Measurements from ENCODE around the gene SASH1.

SASH1 gene

DNA sequence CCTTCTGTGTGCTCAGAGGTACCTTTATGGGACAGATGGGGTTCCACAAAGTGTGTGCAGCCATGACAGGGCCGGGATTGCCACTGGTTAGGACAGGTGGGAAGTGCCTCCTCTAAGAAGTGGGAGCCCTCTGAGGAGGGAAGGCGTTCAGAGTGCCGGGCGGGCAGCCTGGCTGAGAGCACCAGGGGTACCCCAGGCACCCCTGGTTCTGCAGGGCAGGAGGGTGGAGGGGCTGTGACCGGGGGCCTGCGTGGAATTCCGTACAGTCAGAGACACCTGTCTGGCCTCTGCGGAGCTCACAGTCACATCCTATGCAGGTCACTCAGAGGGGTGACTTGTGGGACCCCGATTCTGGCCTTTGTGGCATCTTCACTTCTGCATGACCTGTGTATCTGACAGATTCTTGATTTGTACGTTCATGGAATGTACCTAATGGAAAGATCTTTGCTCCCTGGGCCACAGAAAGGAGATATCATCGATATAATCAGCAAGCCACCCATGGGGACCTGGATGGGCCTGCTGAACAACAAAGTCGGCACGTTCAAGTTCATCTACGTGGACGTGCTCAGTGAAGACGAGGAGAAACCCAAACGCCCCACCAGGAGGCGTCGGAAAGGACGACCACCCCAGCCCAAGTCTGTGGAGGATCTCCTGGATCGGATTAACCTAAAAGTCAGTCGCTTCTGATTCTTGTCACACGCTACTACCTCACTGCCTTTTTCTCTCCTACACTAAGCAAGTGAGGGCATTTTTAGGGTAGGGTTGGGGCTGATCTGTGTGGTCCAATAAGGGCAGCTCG lies 190.9 kb downstream of the SASH1 start:
- TF ChIP-seq GATA2 (IDR thresholded peaks at IDR 0.05; ENCODE audit: low read depth, low read length), result no peak
- TF ChIP-seq GATA3 (IDR thresholded peaks at IDR 0.05; ENCODE audit: low read depth, low read length), result no peak

DNA sequence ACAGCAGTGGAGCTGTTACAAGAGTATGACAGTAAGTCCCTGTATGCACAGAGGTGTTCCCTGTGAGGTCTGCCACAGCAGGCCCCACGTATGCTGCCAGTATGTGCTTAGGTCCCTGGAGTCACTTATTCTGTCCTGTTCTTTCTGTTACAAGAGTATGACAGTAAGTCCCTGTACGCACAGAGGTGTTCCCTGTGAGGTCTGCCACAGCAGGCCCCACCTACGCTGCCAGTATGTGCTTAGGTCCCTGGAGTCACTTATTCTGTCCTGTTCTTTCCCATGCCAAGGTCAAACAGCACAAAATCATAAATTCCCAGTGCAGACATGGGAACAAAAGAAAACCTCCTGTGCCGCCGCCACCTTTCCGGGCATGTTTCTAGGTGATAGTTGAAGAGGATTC lies 192.2 kb downstream of the SASH1 start:
- no peak for TF ChIP-seq GATA3 (IDR thresholded peaks at IDR 0.05; ENCODE audit: low read depth, low read length)
- no peak for TF ChIP-seq GATA2 (IDR thresholded peaks at IDR 0.05; ENCODE audit: low read depth, low read length)

DNA sequence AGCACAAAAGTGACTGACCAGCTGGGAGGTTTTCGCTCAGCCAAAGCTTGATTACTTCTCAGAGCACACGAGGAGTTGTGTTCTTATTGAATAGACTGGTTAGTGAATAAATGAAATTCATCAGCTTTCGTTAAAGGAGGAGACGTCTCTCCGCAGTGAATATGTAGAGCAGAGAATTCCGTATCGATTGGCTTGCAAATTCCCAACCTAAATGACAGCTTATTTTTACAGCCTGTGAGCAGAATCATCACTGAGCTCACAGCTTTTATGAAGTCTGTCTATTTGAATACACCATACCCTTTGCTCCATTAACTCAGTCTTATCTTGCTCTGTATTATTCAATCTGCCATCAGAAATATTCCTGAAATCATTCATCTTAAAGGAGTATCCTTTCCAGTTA lies 192.7 kb downstream of the SASH1 start:
- TF ChIP-seq GATA2 (IDR thresholded peaks at IDR 0.05; ENCODE audit: low read depth, low read length) (no peak), GATA3 (IDR thresholded peaks at IDR 0.05; ENCODE audit: low read depth, low read length) (no peak)

DNA sequence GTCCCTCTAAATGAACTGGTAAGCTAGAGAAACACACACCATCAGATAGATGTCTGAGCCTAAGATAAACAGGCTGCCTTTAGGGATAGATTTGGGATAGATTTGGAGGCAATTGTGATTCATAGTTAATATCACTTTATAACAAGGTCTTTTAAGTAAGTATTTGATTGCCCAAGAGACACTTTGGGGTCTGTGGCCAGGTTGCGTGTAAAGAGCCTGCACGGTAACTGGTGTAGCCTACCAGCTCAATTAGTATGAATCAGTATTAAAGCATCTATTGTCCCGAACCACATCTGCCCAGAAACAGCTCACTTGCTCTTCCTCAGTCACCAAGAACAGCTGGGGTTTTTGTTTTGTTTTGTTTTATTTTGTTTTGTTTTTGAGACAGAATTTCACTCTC lies 193.3 kb downstream of the SASH1 start:
- TF ChIP-seq GATA2 (IDR thresholded peaks at IDR 0.05; ENCODE audit: low read depth, low read length) (no peak), GATA3 (IDR thresholded peaks at IDR 0.05; ENCODE audit: low read depth, low read length) (no peak)

DNA sequence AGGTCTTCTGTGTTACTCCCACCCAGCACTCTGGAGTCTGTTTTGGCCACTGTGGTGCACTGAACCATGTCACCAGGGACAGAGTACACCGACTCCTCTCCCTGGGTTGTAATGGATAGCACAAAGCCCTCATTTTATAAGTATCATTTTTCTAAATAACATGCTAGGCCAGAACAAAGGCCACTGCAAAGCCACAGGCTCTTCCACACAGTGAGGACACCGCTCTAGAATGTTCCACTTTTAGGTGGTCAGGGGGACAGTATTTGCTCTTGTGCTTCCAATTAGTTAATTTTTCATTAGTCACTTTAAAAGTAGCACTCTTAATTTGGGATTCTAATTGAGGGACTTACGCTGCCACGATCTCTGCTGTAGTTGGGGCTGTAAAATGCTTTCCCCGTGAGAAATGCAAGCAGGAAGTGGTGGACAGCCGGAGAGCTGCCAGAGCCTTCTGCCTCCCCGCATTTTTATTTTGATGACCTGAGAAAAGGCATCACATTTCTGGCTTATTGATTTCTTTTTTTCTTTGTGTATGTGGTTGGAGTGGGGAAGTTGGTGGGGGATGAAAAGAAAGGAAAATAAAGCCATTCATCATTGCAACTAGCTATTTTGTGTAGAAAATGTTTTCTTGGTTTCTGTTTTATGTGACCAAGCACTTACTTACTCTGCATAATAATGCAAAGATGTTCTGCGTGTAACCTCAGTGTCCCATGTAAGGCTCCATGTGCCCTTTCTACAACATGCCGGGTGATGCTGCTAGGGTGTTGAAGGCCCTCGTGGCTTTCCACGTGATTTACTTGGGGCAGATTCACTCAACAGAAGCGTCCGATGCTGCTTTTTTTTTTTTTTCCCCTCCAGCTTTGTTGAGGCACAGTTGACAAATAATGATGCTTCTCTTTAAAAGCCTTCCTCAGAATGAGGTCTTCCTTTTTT lies 195.9 kb downstream of the SASH1 start:
- TF ChIP-seq GATA3 (IDR thresholded peaks at IDR 0.05; ENCODE audit: low read depth, low read length) (no peak), GATA2 (IDR thresholded peaks at IDR 0.05; ENCODE audit: low read depth, low read length) (no peak)

DNA sequence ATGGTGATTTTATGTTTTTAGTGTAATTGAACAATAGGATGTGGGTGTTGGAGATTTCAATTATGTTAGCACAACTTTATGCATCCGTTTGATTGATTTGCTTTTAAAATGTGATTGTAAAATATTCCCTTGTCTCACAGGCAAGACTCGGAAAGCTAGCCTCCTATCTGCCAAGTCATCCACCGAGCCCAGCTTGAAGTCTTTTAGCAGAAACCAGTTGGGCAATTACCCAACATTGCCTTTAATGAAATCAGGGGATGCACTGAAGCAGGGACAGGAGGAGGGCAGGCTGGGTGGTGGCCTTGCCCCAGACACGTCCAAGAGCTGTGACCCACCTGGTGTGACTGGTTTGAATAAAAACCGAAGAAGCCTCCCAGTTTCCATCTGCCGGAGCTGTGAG lies 200.9 kb downstream of the SASH1 start:
- no peak for TF ChIP-seq GATA3 (IDR thresholded peaks at IDR 0.05; ENCODE audit: low read depth, low read length)

DNA sequence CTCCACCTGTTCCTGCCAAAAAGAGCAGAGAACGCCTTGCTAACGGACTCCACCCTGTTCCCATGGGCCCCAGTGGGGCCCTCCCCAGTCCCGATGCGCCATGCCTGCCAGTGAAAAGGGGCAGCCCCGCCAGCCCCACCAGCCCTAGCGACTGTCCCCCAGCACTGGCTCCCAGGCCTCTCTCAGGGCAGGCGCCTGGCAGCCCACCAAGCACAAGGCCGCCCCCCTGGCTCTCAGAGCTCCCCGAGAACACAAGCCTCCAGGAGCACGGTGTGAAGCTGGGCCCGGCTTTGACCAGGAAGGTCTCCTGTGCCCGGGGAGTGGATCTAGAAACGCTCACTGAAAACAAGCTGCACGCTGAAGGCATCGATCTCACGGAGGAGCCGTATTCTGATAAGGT lies 201.8 kb downstream of the SASH1 start:
- TF ChIP-seq GATA2 (IDR thresholded peaks at IDR 0.05; ENCODE audit: low read depth, low read length), result no peak
- no peak for TF ChIP-seq GATA3 (IDR thresholded peaks at IDR 0.05; ENCODE audit: low read depth, low read length)

DNA sequence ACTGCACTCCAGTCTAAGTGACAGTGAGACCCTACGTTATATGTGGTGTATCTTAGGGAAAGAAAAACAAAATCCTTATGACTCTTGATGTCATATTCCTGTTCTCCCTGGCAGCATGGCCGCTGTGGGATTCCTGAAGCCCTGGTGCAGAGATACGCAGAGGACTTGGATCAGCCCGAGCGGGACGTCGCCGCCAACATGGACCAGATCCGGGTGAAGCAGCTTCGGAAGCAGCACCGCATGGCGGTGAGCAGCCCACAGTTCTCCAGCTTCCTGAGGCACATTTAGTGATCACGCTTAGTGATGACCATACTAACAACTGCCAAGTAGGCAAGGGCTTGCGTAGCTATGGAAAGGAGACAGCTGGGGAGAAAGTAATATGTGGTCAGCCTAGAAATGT lies 203.3 kb downstream of the SASH1 start:
- TF ChIP-seq GATA2 (IDR thresholded peaks at IDR 0.05; ENCODE audit: low read depth, low read length) (no peak), GATA3 (IDR thresholded peaks at IDR 0.05; ENCODE audit: low read depth, low read length) (no peak)

DNA sequence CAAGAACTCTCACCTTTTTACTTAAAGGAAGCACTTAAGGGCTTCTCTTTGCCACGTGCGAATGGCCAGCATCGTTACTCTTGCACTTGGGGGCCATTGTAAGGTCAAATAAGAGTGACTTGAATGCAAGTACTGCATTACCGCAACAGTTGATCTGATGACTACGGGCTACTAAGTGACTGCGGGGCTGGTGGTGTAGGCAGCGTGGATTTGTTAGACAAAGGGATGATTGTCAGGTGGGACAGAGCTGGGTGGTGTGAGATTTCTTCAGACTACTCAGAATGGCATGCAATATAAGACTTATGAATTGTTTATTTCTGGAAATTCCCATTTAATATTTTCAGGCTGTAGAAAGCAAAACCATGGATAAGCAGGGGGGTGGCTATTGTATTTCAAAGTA lies 204.5 kb downstream of the SASH1 start:
- no peak for TF ChIP-seq GATA2 (IDR thresholded peaks at IDR 0.05; ENCODE audit: low read depth, low read length)
- TF ChIP-seq GATA3 (IDR thresholded peaks at IDR 0.05; ENCODE audit: low read depth, low read length), result no peak

DNA sequence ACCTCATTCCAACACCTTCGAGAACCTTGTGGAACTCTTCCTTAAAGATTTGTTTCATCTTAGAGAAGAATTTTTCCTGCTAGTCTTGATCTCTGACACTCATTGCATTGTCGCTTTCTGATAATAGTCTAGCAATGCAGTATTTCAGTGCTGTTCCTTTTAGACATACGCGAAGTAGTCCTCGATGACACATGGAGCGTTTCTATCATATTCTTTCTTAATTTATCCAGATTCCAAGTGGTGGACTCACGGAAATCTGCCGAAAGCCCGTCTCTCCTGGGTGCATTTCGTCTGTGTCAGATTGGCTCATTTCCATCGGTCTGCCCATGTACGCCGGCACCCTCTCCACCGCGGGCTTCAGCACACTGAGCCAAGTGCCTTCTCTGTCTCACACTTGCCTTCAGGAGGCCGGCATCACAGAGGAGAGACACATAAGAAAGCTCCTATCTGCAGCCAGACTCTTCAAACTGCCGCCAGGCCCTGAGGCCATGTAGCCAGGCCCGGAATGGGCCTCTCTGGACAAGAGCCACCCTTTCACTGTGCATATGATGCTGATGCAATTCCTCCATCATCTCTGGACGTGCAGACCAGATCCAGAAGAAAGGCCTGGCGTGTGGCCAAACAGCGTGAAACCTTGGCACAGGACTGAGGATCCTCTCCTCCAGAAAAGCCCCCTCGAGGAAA lies 205.6 kb downstream of the SASH1 start:
- TF ChIP-seq GATA2 (IDR thresholded peaks at IDR 0.05; ENCODE audit: low read depth, low read length), result no peak
- no peak for TF ChIP-seq GATA3 (IDR thresholded peaks at IDR 0.05; ENCODE audit: low read depth, low read length)

DNA sequence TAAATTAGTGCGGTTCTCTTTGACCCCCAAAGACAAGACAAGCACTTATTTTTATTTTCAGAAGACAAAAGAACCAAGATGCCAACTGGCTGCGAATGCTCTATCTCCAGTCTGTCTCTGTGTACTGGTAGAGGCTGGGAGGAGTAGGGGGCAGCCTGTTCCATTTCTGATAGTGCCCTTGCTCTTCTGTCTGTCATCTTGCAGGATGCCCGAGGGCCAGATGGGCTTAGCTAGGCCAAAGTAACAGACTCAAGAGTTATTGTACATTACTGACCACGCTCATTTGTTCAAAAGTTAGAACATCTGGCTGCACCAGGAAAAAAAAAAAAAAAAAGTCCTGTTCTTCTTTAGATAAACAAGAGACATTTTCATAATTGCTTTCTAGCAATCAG lies 206.1 kb downstream of the SASH1 start:
- TF ChIP-seq GATA3 (IDR thresholded peaks at IDR 0.05; ENCODE audit: low read depth, low read length) (no peak), GATA2 (IDR thresholded peaks at IDR 0.05; ENCODE audit: low read depth, low read length) (no peak)

DNA sequence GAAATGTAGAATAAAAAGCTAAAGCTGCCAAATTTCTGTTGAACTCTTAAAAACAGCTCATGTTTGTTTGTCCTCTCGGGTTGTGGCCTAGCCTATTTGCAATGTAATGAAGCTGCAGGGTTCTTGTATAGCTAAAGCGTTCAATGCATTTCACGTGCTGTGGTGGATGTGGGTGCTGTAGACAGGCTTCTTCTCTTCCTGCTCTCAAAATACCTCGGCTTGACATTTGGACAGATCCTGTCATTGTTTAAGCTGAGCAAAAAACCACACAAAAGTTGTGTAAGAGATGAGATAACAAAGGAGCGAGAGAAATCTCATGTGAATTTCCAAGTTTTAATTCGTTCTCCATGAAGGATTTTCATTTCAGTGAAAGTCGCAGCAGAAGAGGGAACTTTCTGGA lies 207.9 kb downstream of the SASH1 start:
- TF ChIP-seq GATA2 (IDR thresholded peaks at IDR 0.05; ENCODE audit: low read depth, low read length) (no peak), GATA3 (IDR thresholded peaks at IDR 0.05; ENCODE audit: low read depth, low read length) (no peak)

DNA sequence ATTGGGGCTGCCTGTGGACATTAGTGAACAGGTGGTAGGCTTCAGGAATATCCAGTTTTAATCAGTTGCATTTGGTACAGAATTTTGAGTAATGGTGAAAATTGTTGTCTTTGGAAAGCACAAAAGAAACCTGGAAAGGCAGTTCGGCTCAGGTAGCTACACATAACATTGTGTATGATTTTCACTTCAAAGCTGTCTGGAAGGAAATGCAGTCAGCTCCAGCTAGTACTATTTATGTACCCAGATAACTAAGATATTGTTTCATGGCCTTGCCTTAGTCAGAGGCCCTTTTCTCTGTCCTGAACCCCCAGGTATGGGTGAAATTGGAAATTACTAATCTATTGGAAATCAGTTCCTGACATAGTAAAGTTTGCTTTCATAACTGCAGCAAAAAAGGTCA lies 208.6 kb downstream of the SASH1 start:
- TF ChIP-seq GATA2 (IDR thresholded peaks at IDR 0.05; ENCODE audit: low read depth, low read length), result no peak
- TF ChIP-seq GATA3 (IDR thresholded peaks at IDR 0.05; ENCODE audit: low read depth, low read length), result no peak

DNA sequence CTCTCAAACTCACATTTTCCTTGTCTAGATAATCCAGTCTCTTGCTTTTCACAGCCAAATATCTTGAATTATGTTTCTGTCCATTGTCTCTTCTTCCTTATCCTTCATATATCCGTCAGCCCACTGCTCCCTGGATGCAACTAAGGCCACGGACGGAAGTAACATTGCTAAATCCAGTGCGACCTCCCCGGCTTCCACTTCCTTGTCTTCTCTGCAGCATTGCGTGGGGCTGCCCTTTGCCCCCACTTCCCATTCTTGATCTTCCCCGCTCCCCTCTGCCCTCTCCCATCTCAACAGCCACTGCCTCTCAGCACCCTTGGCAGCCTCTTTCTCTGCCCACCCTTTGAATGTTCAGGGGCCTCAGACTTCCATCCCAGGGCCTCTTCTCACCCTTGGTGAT lies 213.8 kb downstream of the SASH1 start:
- TF ChIP-seq GATA3 (IDR thresholded peaks at IDR 0.05; ENCODE audit: low read depth, low read length) (no peak), GATA2 (IDR thresholded peaks at IDR 0.05; ENCODE audit: low read depth, low read length) (no peak)

All from SH-SY5Y (cell line).